OCI-LY1 (cell line): ENCODE results near the gene MAN1A2.
"Not testable (repeated sequence)": the region's sequence is repeated elsewhere in the genome, so short reads cannot be mapped to it uniquely, and the experiment has no call there.

Experiments used
- H2AFZ ChIP-seq: fragments of 200-600 bp; sonication (generic), shearing (Covaris generic); 2 replicates; pipeline ENCODE4 v1.6.0; 2014; ENCODE audit warnings: antibody characterized with exemption, mild to moderate bottlenecking, low read length
- H3F3A ChIP-seq: fragments of 200-600 bp; sonication (generic), shearing (Covaris generic); 2 replicates; pipeline ENCODE4 v1.6.0; 2014; ENCODE audit warnings: mild to moderate bottlenecking, antibody characterized with exemption, low read length, moderate library complexity; ENCODE audit not compliant: insufficient read depth
- H3K27ac ChIP-seq: fragments of 200-600 bp; sonication (generic); 2 replicates; pipeline ENCODE4 v1.5.1; 2014; ENCODE audit warnings: low read length, mixed run types, mild to moderate bottlenecking, low read depth; ENCODE audit not compliant: poor library complexity, severe bottlenecking
- H3K27me3 ChIP-seq: fragments of 200-600 bp; sonication (generic); 2 replicates; pipeline ENCODE4 v1.6.0; 2014; ENCODE audit warnings: antibody characterized with exemption, mild to moderate bottlenecking, low read length, moderate library complexity; ENCODE audit not compliant: insufficient read depth
- H3K36me3 ChIP-seq: fragments of 200-600 bp; sonication (generic); 2 replicates; pipeline ENCODE4 v1.6.1; 2014; ENCODE audit warnings: mild to moderate bottlenecking, antibody characterized with exemption, low read length, moderate library complexity, mixed read lengths; ENCODE audit not compliant: insufficient read depth
- H3K4me1 ChIP-seq: fragments of 200-600 bp; sonication (generic); 2 replicates; pipeline ENCODE4 v1.5.1; 2014; ENCODE audit warnings: mild to moderate bottlenecking, low read length, moderate library complexity; ENCODE audit not compliant: insufficient read depth, severe bottlenecking
- H3K4me2 ChIP-seq: fragments of 200-600 bp; sonication (generic), shearing (Covaris generic); 2 replicates; pipeline ENCODE4 v1.6.1; 2014; ENCODE audit warnings: low read length
- H3K4me3 ChIP-seq: fragments of 200-600 bp; sonication (generic); 2 replicates; pipeline ENCODE4 v1.5.1; 2014; ENCODE audit warnings: low read length, low read depth, mild to moderate bottlenecking, mixed read lengths; ENCODE audit not compliant: poor library complexity, severe bottlenecking
- H3K79me2 ChIP-seq: fragments of 200-600 bp; shearing (Covaris generic); 2 replicates; pipeline ENCODE4 v1.6.1; 2016; ENCODE audit warnings: mixed run types, low read length, mixed read lengths; ENCODE audit not compliant: insufficient read depth
- H3K9ac ChIP-seq: fragments of 200-600 bp; sonication (generic), shearing (Covaris generic); 2 replicates; pipeline ENCODE4 v1.6.1; 2014; ENCODE audit warnings: mild to moderate bottlenecking, low read length, mixed read lengths
- H3K9me2 ChIP-seq: fragments of 200-600 bp; sonication (generic), shearing (Covaris generic); 2 replicates; pipeline ENCODE4 v1.6.1; 2014; ENCODE audit warnings: low read depth, mild to moderate bottlenecking, low read length, mixed read lengths
- H3K9me3 ChIP-seq: fragments of 200-600 bp; shearing (Covaris generic); 2 replicates; pipeline ENCODE4 v1.6.1; 2014; ENCODE audit warnings: low read length, mixed read lengths
- H4K20me1 ChIP-seq: fragments of 200-600 bp; sonication (generic), shearing (Covaris generic); 2 replicates; pipeline ENCODE4 v1.6.0; 2016; ENCODE audit warnings: mild to moderate bottlenecking, low read length; ENCODE audit not compliant: insufficient read depth
- CTCF ChIP-seq: fragments of 200-600 bp; sonication (generic), shearing (Covaris generic); IDR thresholded peaks from 2 replicates; pipeline ENCODE4 v1.5.1; 2017; ENCODE audit warnings: mild to moderate bottlenecking, antibody characterized with exemption, low read length, moderate library complexity, mixed read lengths
- EZH2 ChIP-seq: fragments of 200-600 bp; sonication (generic), shearing (Covaris generic); IDR thresholded peaks from 2 replicates; pipeline ENCODE4 v1.8.0; 2017; ENCODE audit warnings: borderline replicate concordance, mixed run types, mild to moderate bottlenecking, antibody characterized with exemption, low read length, moderate library complexity, mixed read lengths

MAN1A2 gene

GRCh38 chr1:117466761-117467160 lies 99.5 kb downstream of the MAN1A2 start:
- no peak overlapping the region for H3K4me3 ChIP-seq
- H4K20me1 ChIP-seq: no peaks in the 10 kb centered on the region
- H2AFZ ChIP-seq: no peak overlapping the region
- no peaks in the 10 kb centered on the region for H3K4me1 ChIP-seq
- no peak overlapping the region for H3K27ac ChIP-seq
- H3K9me2 ChIP-seq: no peaks in the 10 kb centered on the region
- H3K36me3 ChIP-seq: peaks cover 24% of the 10 kb centered on the region
- no peaks in the 10 kb centered on the region for H3K79me2 ChIP-seq
- no peaks in the 10 kb centered on the region for H3K9me3 ChIP-seq
- no peak overlapping the region for H3K9ac ChIP-seq
- H3K27me3 ChIP-seq: no peaks in the 10 kb centered on the region
- TF ChIP-seq EZH2: no peak
- TF ChIP-seq CTCF: no peak
- no peaks in the 10 kb centered on the region; the same call in 1 of the 2 replicates for H3F3A ChIP-seq
- no peak overlapping the region for H3K4me2 ChIP-seq

GRCh38 chr1:117467336-117467735 lies 100.1 kb downstream of the MAN1A2 start:
- Histone ChIP-seq H3K4me1 (no peaks in the 10 kb centered on the region), H3K9ac (no peak overlapping the region), H3K27ac (no peak overlapping the region), H2AFZ (no peak overlapping the region), H3K4me2 (no peak overlapping the region), H3K9me2 (no peaks in the 10 kb centered on the region), H3K79me2 (no peaks in the 10 kb centered on the region), H4K20me1 (no peaks in the 10 kb centered on the region), H3K36me3 (peaks cover 24% of the 10 kb centered on the region), H3K27me3 (no peaks in the 10 kb centered on the region), H3F3A (no peaks in the 10 kb centered on the region; the same call in 1 of the 2 replicates), H3K4me3 (no peak overlapping the region), H3K9me3 (no peaks in the 10 kb centered on the region)
- no peak for TF ChIP-seq CTCF
- TF ChIP-seq EZH2: no peak

GRCh38 chr1:117473063-117473462 lies 105.8 kb downstream of the MAN1A2 start:
- Histone ChIP-seq H3K4me2 (no peak overlapping the region), H3K79me2 (no peaks in the 10 kb centered on the region), H3K9me2 (no peaks in the 10 kb centered on the region), H3K9ac (no peak overlapping the region), H2AFZ (no peak overlapping the region), H3F3A (no peaks in the 10 kb centered on the region; the same call in 1 of the 2 replicates), H3K27me3 (no peaks in the 10 kb centered on the region), H3K4me1 (no peaks in the 10 kb centered on the region), H3K36me3 (peaks cover 15% of the 10 kb centered on the region), H3K9me3 (0 out of 2 replicates have a peak, but pooled peaks cover 3% of the 10 kb centered on the region), H3K4me3 (no peak overlapping the region), H3K27ac (no peak overlapping the region), H4K20me1 (no peaks in the 10 kb centered on the region)
- TF ChIP-seq CTCF (no peak), EZH2 (no peak)

GRCh38 chr1:117475495-117475894 lies 108.2 kb downstream of the MAN1A2 start:
- not testable (repeated sequence) for H3F3A ChIP-seq, H3K9me3 ChIP-seq, H3K36me3 ChIP-seq, H4K20me1 ChIP-seq, H3K79me2 ChIP-seq, H3K27me3 ChIP-seq, H3K4me3 ChIP-seq, H3K27ac ChIP-seq, H2AFZ ChIP-seq, H3K9ac ChIP-seq, H3K9me2 ChIP-seq, H3K4me2 ChIP-seq, H3K4me1 ChIP-seq
